Ascending aorta (tissue), 2 donors: ENCODE measurements around the gene CDK4. TPM values are rescaled to one million over a fixed set of nuclear protein-coding genes. Genes with fewer than 3 reads are reported as not detected.

ENCODE experiments used
- DNase-seq, 2 donors: peaks; one replicate each; pipeline ENCODE4 v3.0.0-alpha.2; 2019; ENCODE audit warnings: low spot score in 2 of 2
- H3K27ac ChIP-seq, 2 donors: fragments of 200-600 bp; sonication (generic); one replicate each; pipeline ENCODE4 v1.5.1; 2016 to 2017; ENCODE audit warnings: mild to moderate bottlenecking in 1 of 2
- H3K27me3 ChIP-seq: fragments of 200-600 bp; sonication (generic); one replicate; pipeline ENCODE4 v1.5.1; 2017
- H3K36me3 ChIP-seq, 2 donors: fragments of 200-600 bp; sonication (generic); one replicate each; pipeline ENCODE4 v1.5.1; 2016
- H3K4me1 ChIP-seq, 2 donors: fragments of 200-600 bp; sonication (generic); one replicate each; pipeline ENCODE4 v1.5.1; 2016 to 2017; ENCODE audit warnings: mild to moderate bottlenecking in 1 of 2
- H3K4me3 ChIP-seq, 2 donors: fragments of 200-600 bp; sonication (generic); one replicate each; pipeline ENCODE4 v1.5.1; 2016 to 2017; ENCODE audit warnings: mild to moderate bottlenecking in 1 of 2
- H3K9me3 ChIP-seq, 2 donors: fragments of 200-600 bp; sonication (generic); one replicate each; pipeline ENCODE4 v1.5.1; 2016
- CTCF ChIP-seq, 3 experiments: fragments of 200-600 bp in 2 of 3; fragments of 450-650 bp in 1 of 3; sonication (generic) in 2 of 3; IDR thresholded peaks; one replicate each; pipeline ENCODE4 v1.5.1; 2016 to 2019; ENCODE audit warnings: antibody characterized with exemption in 3 of 3, mild to moderate bottlenecking in 1 of 3, moderate library complexity in 1 of 3
- intact Hi-C: fragments of 100-400 bp; cut with DNase I; formaldehyde crosslinking; loops from one replicate; pipeline ENCODE4 v1.15.1; 2023
- total RNA-seq: library from RNA; depleted of rRNA; stranded (reverse); fragments of >200 nt; gene quantifications from one replicate; pipeline ENCODE4 v1.1.0, GENCODE V29; 2016

Gene CDK4
- total RNA-seq, 1 donor from 2014 or later = 82.6 TPM

DNA sequence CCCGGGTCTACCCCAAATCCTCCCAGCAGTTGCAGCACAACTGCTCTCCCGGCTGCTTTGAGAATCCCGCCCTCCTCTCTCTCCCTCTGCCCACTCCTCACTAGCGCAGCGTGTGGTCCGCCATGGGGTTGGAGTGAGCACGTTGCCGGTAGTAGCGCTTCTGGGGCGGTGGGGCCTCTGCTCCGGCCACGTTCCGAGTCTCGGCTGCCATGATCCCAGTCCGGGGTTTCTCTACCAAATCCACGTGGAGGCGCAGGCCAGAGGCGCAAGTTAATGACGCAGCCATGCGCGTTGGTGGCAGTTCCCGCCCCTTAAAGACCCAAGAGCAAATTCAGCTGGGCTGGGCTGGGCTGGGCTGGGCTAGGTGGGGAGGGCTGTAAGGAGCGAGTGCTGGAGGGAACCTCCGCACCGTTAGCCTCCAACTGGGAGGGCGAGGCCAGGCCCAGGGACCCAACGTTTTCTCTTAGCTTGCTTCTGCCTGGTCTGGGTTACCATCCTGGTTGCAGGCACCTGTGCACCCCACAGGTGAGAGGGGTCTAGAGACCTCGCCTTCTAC lies 19.8 kb upstream of the CDK4 start, which contains the start of gene METTL1:
Gene METTL1 (minus strand): TSS at position 233 of the 556 bp plus-strand sequence. CDS start 22 bp downstream, at position 211.
- intact Hi-C loops = loop anchor here (1.0 kb wide), 1 partner anchor 20 kb away; the partner anchor contains the start of gene CDK4
- H3K4me1 ChIP-seq = peaks cover 2 to 16% of the 10 kb centered on the region in 2 donors
- peak; percentile 91 to 97 for DNase-seq
- H3K27ac ChIP-seq = peak within 1 kb of the TSS; percentile 90 to 94
- H3K4me3 ChIP-seq = peak within 1 kb of the TSS; percentile 80 to 83
- no peaks in the 10 kb centered on the region for H3K27me3 ChIP-seq
- no peak for TF ChIP-seq CTCF (IDR thresholded peaks at IDR 0.05)
- no peaks in the 10 kb centered on the region for H3K9me3 ChIP-seq
- H3K36me3 ChIP-seq = peaks cover 0 to 11% of the 10 kb centered on the region in 2 donors

- intact Hi-C loops = loop anchor here (1.0 kb wide), 1 partner anchor 19 kb away; the partner anchor contains the start of gene CDK4
- peaks cover 0 to 11% of the 10 kb centered on the region in 2 donors for H3K36me3 ChIP-seq
- H3K9me3 ChIP-seq = no peaks in the 10 kb centered on the region
- no peak for TF ChIP-seq CTCF (IDR thresholded peaks at IDR 0.05)
- DNase-seq = peak; percentile 53 to 93
- H3K4me1 ChIP-seq = peaks cover 2 to 20% of the 10 kb centered on the region in 2 donors
- H3K27me3 ChIP-seq = no peaks in the 10 kb centered on the region
- H3K27ac ChIP-seq = peak overlapping the region; percentile 90 to 94
- H3K4me3 ChIP-seq = peak overlapping the region; percentile 80 to 83
Measured at GRCh38 chr12:57771236-57771872, 19.2 kb upstream of the CDK4 start.

GRCh38 chr12:57770734-57771133 lies 18.6 kb upstream of the CDK4 start:
- Histone ChIP-seq H3K9me3 (no peaks in the 10 kb centered on the region), H3K36me3 (peaks cover 0 to 11% of the 10 kb centered on the region in 2 donors), H3K4me1 (peaks cover 2 to 27% of the 10 kb centered on the region in 2 donors), H3K4me3 (no peak overlapping the region), H3K27ac (peak overlapping the region; percentile 90 to 94), H3K27me3 (no peaks in the 10 kb centered on the region)
- intact Hi-C loops = loop anchor here (1.0 kb wide), 1 partner anchor 18 kb away; the partner anchor contains the start of gene CDK4
- peak in 1 of 2 donors; percentile 60 for DNase-seq
- TF ChIP-seq CTCF (IDR thresholded peaks at IDR 0.05) = no peak

DNA sequence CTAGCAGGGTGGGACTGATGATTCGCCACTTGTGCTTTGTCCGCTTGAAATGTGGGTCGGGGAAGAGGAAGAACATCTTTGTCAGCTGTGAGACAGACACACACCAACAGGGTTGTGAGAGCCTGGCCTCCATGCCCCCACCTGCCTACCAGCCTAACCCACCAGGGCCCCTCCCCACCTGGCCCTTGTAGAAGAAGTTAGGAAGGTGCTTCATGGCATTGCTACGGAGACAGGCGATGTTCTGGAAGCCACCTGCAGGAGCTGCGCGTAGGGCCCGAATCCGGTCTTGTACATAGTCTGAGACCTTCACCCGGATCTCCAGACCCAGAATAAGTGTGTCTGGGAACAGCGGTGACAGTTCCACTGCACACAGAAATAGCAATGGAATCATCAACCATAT lies 17.5 kb upstream of the CDK4 start:
- peaks cover 2 to 38% of the 10 kb centered on the region in 2 donors for H3K4me1 ChIP-seq
- H3K9me3 ChIP-seq = no peaks in the 10 kb centered on the region
- no peaks in the 10 kb centered on the region for H3K27me3 ChIP-seq
- intact Hi-C loops = loop anchor here (5.0 kb wide), 1 partner anchor 42 kb away; no protein-coding TSS in a partner anchor
- H3K36me3 ChIP-seq = peaks cover 0 to 3% of the 10 kb centered on the region in 2 donors
- no peak for TF ChIP-seq CTCF (IDR thresholded peaks at IDR 0.05)
- DNase-seq = no peak
- no peak overlapping the region for H3K4me3 ChIP-seq
- no peak overlapping the region for H3K27ac ChIP-seq

- Histone ChIP-seq H3K36me3 (no peaks in the 10 kb centered on the region), H3K27me3 (no peaks in the 10 kb centered on the region), H3K27ac (no peak overlapping the region), H3K9me3 (no peaks in the 10 kb centered on the region), H3K4me1 (peaks cover 0 to 32% of the 10 kb centered on the region in 2 donors), H3K4me3 (no peak overlapping the region)
- intact Hi-C loops = loop anchor here (5.0 kb wide), 1 partner anchor 41 kb away; no protein-coding TSS in a partner anchor
- no peak for TF ChIP-seq CTCF (IDR thresholded peaks at IDR 0.05)
- DNase-seq = peak in 1 of 2 donors; percentile 54
Measured at GRCh38 chr12:57767876-57768275, 15.8 kb upstream of the CDK4 start.
